GM12874 (cell line): Measurements from ENCODE around the gene SYNM.

Experiments used
- CTCF ChIP-seq: IDR thresholded peaks from 2 replicates; pipeline ENCODE4 v1.5.1; 2011; ENCODE audit warnings: low read depth, mild to moderate bottlenecking, control low read depth, low read length, moderate library complexity; ENCODE audit not compliant: insufficient read depth

SYNM gene

GRCh38 chr15:99117563-99118257 is 12.8 kb downstream of the SYNM start:
- TF ChIP-seq CTCF, result no peak

GRCh38 chr15:99118258-99118632 is 13.4 kb downstream of the SYNM start:
- no peak for TF ChIP-seq CTCF

GRCh38 chr15:99118801-99119546 is 14.1 kb downstream of the SYNM start:
- no peak for TF ChIP-seq CTCF

- TF ChIP-seq CTCF, result no peak
Measured at GRCh38 chr15:99120050-99120777, 15.3 kb downstream of the SYNM start.

- TF ChIP-seq CTCF, result no peak
Measured at GRCh38 chr15:99121207-99121606, 16.3 kb downstream of the SYNM start.

GRCh38 chr15:99121691-99122410 is 17.0 kb downstream of the SYNM start:
- no peak for TF ChIP-seq CTCF
